GM18526 (cell line): Measurements from ENCODE around the gene PSMA8.

Source experiments
- POLR2A ChIP-seq: IDR thresholded peaks from 3 replicates; pipeline ENCODE4 v1.6.1; 2011; ENCODE audit not compliant: insufficient read length; ENCODE audit errors: extremely low read depth

PSMA8 gene

GRCh38 chr18:26133652-26134051 lies at the start of gene PSMA8:
TSS of gene PSMA8 (plus strand) at chr18:26133869. CDS start at chr18:26133966, 97 bp downstream.
- TF ChIP-seq POLR2A = peak; percentile 72

- no peak for TF ChIP-seq POLR2A
Observed at GRCh38 chr18:26085056-26085455, 48.6 kb upstream of the PSMA8 start.

GRCh38 chr18:26086959-26087358 lies 46.7 kb upstream of the PSMA8 start:
- no peak for TF ChIP-seq POLR2A

- TF ChIP-seq POLR2A = no peak
Observed at GRCh38 chr18:26088487-26088886, 45.2 kb upstream of the PSMA8 start.

- TF ChIP-seq POLR2A = no peak
Observed at GRCh38 chr18:26089293-26090129, 44.2 kb upstream of the PSMA8 start.

- TF ChIP-seq POLR2A = peak; percentile 94
Observed at GRCh38 chr18:26090130-26091046, 43.3 kb upstream of the PSMA8 start, which contains the start of gene SS18. TSS of gene SS18 (minus strand) at chr18:26090613. CDS start at chr18:26090569, 44 bp downstream.

GRCh38 chr18:26091047-26091630 lies 42.5 kb upstream of the PSMA8 start:
- peak; percentile 18 for TF ChIP-seq POLR2A

GRCh38 chr18:26096852-26097251 lies 36.8 kb upstream of the PSMA8 start:
- TF ChIP-seq POLR2A = no peak

GRCh38 chr18:26097563-26097962 lies 36.1 kb upstream of the PSMA8 start:
- TF ChIP-seq POLR2A = no peak

- no peak for TF ChIP-seq POLR2A
Observed at GRCh38 chr18:26103579-26103978, 30.1 kb upstream of the PSMA8 start.

GRCh38 chr18:26104035-26104434 lies 29.6 kb upstream of the PSMA8 start:
- no peak for TF ChIP-seq POLR2A

- no peak for TF ChIP-seq POLR2A
Observed at GRCh38 chr18:26119246-26119645, 14.4 kb upstream of the PSMA8 start.

GRCh38 chr18:26121476-26121875 lies 12.2 kb upstream of the PSMA8 start:
- TF ChIP-seq POLR2A = no peak

- TF ChIP-seq POLR2A = no peak
Observed at GRCh38 chr18:26127786-26128185, 5.9 kb upstream of the PSMA8 start.

- TF ChIP-seq POLR2A = no peak
Observed at GRCh38 chr18:26134107-26134506, 438 bp downstream of the PSMA8 start.
